Measurements from ENCODE around the gene AOX1.

- no peak for TF ChIP-seq JUNB (IDR thresholded peaks at IDR 0.05)
- no peak for TF ChIP-seq CEBPB (IDR thresholded peaks at IDR 0.05)
- TF ChIP-seq CTCF (IDR thresholded peaks at IDR 0.05), result no peak
- TF ChIP-seq, protein P1, sequence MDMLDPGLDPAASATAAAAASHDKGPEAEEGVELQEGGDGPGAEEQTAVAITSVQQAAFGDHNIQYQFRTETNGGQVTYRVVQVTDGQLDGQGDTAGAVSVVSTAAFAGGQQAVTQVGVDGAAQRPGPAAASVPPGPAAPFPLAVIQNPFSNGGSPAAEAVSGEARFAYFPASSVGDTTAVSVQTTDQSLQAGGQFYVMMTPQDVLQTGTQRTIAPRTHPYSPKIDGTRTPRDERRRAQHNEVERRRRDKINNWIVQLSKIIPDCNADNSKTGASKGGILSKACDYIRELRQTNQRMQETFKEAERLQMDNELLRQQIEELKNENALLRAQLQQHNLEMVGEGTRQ (IDR thresholded peaks at IDR 0.05), result no peak
- TF ChIP-seq NR3C1 (IDR thresholded peaks at IDR 0.05), result no peak
- TF ChIP-seq SMC3 (IDR thresholded peaks at IDR 0.05), result no peak
- TF ChIP-seq CBX8 (IDR thresholded peaks at IDR 0.05), result no peak
These were observed 83.5 kb downstream of the AOX1 start for GRCh38 chr2:200669308-200669707.
